ENCODE data around the gene SCN7A.

The SCN7A gene

DNA sequence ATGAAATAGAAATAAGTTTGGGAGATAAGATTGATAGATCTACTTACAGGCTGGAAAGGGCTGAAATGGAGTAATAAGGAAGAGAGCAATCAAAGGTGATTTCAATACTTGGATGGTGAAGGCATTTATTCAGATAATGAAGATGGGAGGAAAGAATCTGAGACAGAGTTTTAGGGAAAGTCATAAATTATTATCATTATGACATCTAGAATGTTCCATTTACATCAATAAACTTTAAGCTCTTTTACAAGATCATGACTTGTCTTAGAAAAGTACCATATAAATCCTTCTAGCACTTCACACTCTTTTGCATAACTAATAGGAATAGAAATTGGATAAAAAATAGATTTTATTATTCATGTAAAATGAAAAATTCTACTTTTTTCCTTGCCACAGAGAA, 120.5 kb downstream of the SCN7A start:
- DNase-seq (ENCODE audit: extremely low read depth, low read depth), result no peak
- TF ChIP-seq, protein P1, sequence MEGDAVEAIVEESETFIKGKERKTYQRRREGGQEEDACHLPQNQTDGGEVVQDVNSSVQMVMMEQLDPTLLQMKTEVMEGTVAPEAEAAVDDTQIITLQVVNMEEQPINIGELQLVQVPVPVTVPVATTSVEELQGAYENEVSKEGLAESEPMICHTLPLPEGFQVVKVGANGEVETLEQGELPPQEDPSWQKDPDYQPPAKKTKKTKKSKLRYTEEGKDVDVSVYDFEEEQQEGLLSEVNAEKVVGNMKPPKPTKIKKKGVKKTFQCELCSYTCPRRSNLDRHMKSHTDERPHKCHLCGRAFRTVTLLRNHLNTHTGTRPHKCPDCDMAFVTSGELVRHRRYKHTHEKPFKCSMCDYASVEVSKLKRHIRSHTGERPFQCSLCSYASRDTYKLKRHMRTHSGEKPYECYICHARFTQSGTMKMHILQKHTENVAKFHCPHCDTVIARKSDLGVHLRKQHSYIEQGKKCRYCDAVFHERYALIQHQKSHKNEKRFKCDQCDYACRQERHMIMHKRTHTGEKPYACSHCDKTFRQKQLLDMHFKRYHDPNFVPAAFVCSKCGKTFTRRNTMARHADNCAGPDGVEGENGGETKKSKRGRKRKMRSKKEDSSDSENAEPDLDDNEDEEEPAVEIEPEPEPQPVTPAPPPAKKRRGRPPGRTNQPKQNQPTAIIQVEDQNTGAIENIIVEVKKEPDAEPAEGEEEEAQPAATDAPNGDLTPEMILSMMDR (IDR thresholded peaks at IDR 0.05; ENCODE audit: low read depth, low read length), result no peak

DNA sequence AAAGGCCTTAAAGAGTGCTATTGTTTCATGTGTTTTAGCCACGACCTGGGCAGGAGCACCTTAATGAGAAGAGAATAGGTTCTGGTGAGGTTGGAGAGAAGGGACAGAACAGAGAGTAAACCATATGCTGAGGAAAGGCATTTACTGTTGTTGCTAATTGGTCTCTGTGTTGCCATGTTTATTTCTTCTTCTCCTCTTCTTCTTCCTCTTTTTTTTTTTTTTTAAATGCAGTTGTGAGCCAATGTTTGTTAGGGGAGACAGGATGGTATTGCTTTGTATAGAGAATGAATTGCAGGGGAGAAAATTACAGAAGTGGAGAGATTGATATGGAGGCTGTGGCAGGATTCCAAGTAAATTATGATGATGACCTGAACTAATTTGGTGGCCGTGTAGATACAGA, 120.9 kb downstream of the SCN7A start:
- TF ChIP-seq, protein P1 (IDR thresholded peaks at IDR 0.05; ENCODE audit: low read depth, low read length), result no peak
- DNase-seq (ENCODE audit: extremely low read depth, low read depth), result no peak

DNA sequence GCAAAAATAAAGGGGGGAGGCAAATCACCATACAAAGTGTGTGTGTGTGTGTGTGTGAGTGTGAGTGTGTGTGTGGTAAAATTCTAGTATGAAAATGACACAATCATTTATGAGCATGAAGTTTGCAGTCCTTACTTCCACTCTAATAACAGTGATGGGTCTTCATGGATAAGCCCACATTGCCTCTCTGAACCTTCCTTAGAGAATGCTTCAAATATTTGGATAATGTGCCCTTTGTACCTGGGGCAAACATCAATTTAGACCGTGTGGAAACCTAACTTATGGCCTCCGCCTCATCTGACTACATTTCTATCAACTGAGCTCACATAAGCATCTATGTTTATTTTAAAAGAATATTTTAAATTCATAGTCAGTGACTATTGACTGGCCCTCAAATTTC, 122.0 kb downstream of the SCN7A start:
- DNase-seq (ENCODE audit: extremely low read depth, low read depth), result no peak
- TF ChIP-seq, protein P1 (IDR thresholded peaks at IDR 0.05; ENCODE audit: low read depth, low read length), result no peak

DNA sequence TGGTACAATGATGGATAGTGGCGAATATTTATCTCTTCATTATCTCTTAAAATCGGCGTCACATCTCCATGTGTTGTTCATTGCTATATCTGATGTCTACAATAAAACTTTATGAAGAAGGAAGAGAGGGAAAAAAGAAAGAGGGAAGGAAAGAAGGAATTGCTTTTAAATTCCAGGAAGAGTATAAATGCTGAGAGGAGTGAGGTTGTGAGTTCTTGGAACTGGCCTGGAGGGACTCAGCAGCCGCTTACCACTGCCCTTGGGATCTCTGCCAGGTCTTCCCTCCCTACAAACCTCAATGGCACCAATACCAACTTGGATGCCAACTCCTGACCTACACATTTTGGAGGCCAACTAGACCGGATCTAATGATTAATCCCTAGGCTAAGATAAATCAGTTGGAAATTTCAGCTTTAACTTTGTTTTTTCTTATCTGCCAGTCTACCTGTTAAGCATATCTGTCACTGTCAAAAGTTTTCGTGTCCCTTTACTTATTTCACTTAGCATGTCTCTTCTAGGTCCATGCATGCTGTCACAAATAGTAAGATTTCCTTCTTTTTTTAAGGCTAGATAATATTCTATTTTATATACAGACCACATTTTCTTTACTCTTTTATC, 128.1 kb downstream of the SCN7A start:
- DNase-seq (ENCODE audit: extremely low read depth, low read depth), result no peak
- TF ChIP-seq, protein P1 (IDR thresholded peaks at IDR 0.05; ENCODE audit: low read depth, low read length), result no peak

DNA sequence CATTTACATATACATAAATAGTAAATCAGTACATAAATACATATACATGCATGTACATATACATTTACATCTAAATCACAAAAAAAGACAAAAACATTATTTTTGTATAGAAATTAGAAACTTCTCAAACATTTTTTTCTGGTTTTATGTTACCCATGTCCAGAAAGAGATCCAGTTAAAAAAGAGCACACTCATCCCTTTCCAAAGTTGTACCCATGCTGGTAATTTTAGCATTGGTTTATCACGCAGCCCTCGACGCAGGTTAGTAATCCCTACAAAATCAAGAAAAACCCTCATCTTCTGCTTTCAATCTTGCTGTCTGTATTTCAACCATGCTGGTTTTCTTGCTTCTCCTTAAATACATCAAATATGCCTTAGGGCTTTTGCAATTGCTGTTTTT, 128.8 kb downstream of the SCN7A start:
- DNase-seq (ENCODE audit: extremely low read depth, low read depth), result no peak
- TF ChIP-seq, protein P1 (IDR thresholded peaks at IDR 0.05; ENCODE audit: low read depth, low read length), result no peak

DNA sequence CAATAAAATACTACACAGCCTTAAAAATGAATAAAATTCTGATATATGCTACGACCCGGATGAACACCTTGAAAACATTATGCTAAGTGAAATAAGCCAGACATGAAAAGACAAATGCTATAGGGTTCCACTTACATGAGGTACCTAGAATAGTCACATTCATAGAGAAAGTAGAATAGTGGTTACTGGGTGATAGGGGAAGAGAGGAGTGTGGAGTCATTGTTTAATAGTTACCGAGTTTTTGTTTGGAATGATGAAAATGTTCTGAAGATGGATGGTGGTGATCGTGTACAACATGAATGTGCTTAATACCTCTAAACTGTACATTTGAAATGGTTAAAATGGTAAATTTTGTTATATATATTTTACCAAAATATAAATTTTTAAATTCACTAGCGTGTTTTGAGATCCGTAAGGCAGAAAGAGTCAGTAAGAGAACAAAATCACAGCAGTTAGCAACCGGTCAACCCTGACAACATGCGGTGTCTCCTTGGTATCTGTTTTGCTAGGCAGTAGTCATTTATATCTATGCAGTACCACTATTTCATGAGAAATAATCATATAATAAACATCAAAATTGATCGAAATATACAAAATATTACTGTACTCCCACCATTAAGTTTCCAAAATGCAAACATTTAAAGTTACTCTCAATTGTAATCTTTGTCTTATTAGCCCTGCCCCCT, 129.4 kb downstream of the SCN7A start:
- TF ChIP-seq, protein P1 (IDR thresholded peaks at IDR 0.05; ENCODE audit: low read depth, low read length), result no peak
- no peak for DNase-seq (ENCODE audit: extremely low read depth, low read depth)

DNA sequence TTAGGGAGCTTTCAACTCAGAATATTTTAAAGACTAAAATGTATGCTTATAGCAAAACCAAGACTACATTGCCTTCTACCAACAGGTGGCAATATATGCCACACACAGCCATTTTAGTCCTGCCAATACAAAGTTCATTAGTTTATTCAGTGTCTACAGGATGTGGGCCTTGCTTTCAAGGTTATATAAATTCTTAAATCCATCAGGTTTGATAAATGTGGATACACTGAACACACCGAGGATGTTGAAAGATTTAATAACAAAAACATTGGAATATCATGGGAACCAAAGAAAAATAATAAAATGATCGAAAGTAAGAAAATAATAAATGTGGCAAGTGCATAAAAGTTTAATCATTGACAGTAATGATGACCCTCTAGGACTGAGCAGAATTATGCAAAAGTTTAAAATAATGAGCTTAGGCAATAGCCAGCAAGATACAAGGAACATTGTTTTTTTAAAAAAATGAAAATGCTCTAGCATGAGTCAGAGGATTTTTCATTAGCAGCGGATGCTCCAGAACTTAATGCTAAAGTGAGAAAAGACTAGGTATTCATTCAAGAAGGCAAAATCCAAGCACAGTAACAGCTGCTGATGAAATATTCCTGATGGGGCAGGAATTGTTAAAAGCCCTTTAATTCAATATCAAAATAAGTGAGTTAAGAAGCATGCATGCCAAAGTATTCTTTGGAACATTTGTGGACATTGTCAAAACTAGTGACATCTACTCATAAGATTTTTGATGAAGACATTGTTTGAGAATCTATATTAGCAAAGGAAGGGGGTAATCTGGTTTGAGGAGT, 132.5 kb downstream of the SCN7A start:
- TF ChIP-seq, protein P1 (IDR thresholded peaks at IDR 0.05; ENCODE audit: low read depth, low read length), result peak; percentile 46
- no peak for DNase-seq (ENCODE audit: extremely low read depth, low read depth)
